Breast epithelium (tissue), 4 donors: ENCODE data around the gene ALPK3. TPM values are rescaled to one million over a fixed set of nuclear protein-coding genes. Genes with fewer than 3 reads are reported as not detected.

ENCODE experiments used
- DNase-seq, 2 donors: peaks; one replicate each; pipeline ENCODE4 v3.0.0-alpha.2; 2019; ENCODE audit warnings: low spot score in 2 of 2
- H3K27ac ChIP-seq, 2 donors: fragments of 200-600 bp; sonication (generic) in 1 of 2; one replicate each; pipeline ENCODE4 v1.5.1; 2016 to 2019; ENCODE audit warnings: mild to moderate bottlenecking in 1 of 2
- H3K27me3 ChIP-seq, 2 donors: fragments of 200-600 bp; sonication (generic) in 1 of 2; one replicate each; pipeline versions ENCODE4 v1.5.1 to v1.6.0; 2017 to 2019; ENCODE audit warnings: control low read depth in 1 of 2, mild to moderate bottlenecking in 1 of 2
- H3K36me3 ChIP-seq: fragments of 200-600 bp; one replicate; pipeline ENCODE4 v1.5.1; 2019
- H3K4me1 ChIP-seq, 2 donors: fragments of 200-600 bp; sonication (generic); one replicate each; pipeline ENCODE4 v1.5.1; 2016 to 2019; ENCODE audit warnings: control low read depth in 1 of 2
- H3K4me3 ChIP-seq, 3 donors: fragments of 200-600 bp; sonication (generic); 1 replicate in 2 of 3; 2 replicates in 1 of 3; pipeline ENCODE4 v1.5.1; 2016 to 2019; ENCODE audit warnings: mild to moderate bottlenecking in 3 of 3, moderate library complexity in 2 of 3
- H3K9me3 ChIP-seq, 2 donors: fragments of 200-600 bp; sonication (generic) in 1 of 2; one replicate each; pipeline ENCODE4 v1.5.1; 2016 to 2019; ENCODE audit warnings: control low read depth in 1 of 2
- POLR2A ChIP-seq: fragments of 450-650 bp; IDR thresholded peaks from one replicate; pipeline ENCODE4 v1.6.1; 2016; ENCODE audit warnings: antibody characterized with exemption, mild to moderate bottlenecking, moderate library complexity
- POLR2AphosphoS5 ChIP-seq, 3 donors: sonication (generic); formaldehyde crosslinking; IDR thresholded peaks; one replicate each; pipeline ENCODE4 v1.6.1; 2017; ENCODE audit warnings: antibody characterized with exemption in 3 of 3
- intact Hi-C: fragments of 100-400 bp; cut with DNase I; formaldehyde crosslinking; loops from one replicate; pipeline ENCODE4 v1.15.1; 2023; ENCODE audit warnings: low total_unique reads
- total RNA-seq, 3 donors: library from RNA; depleted of rRNA; stranded (reverse); fragments of >200 nt; gene quantifications; one replicate each; pipeline ENCODE4 v1.1.0, GENCODE V29; 2016
- TF ChIP-seq, protein P1 (sequence below), 3 donors: fragments of 450-650 bp; IDR thresholded peaks; one replicate each; pipeline ENCODE4 v1.5.1; 2016 to 2017; ENCODE audit warnings: antibody characterized with exemption in 3 of 3, mild to moderate bottlenecking in 3 of 3, moderate library complexity in 3 of 3

ALPK3 gene
- total RNA-seq, 3 donors from 2014 or later = 1.6 to 3.4 (median 2.6) TPM

DNA sequence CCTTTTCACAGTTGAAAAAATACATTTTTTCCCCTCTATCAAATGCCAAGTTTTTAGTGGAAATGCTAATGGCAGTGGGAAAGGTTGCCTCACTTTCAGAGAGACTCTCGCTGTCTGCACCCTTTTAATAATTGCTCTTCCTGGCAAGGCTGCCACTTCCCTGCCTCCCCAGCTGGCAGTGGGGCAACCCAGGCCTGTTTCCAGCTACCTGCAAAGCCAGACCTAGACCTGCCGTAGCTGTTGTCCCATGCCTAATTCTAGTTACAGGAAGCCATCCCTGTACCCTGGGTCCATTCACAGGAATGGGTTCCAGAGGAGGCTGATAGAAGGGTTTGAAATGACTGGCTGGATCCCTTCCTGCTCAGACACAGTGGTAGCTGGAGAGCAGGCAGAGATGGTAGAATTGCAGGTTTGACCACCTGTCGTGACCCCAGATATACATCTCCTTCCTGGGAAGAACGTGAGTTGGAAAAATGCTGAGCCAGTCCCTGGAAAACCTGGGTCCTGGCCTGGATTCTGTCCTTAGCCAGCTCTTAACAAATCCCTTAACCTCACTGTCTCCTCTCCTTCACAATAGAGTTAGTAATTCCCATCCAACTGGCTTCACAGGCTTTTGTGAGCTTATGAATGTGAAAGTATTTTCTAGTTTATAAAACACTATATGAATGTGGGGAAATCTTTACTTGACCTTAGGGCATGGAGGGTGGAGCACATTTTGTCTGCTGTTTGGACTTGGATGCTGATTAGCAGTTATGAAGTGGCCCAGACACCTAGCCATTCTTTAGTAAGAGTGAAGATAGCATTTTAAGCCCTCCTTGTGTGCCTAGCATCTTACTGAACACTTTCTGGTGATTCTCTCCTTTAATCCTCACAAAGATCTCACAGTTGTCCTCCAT, 12.9 kb upstream of the ALPK3 start:
- no peaks in the 10 kb centered on the region for H3K27me3 ChIP-seq
- peak overlapping the region; percentile 59 to 65 for H3K27ac ChIP-seq
- intact Hi-C loops = no loop called here
- no peak overlapping the region for H3K4me3 ChIP-seq
- H3K9me3 ChIP-seq = no peaks in the 10 kb centered on the region
- peak in 1 of 2 donors; percentile 28 for DNase-seq
- H3K4me1 ChIP-seq = no peaks in the 10 kb centered on the region
- H3K36me3 ChIP-seq = peaks cover under 1% of the 10 kb centered on the region
- TF ChIP-seq POLR2A (no peak), POLR2AphosphoS5 (IDR thresholded peaks at IDR 0.05) (no peak)
- TF ChIP-seq, protein P1, sequence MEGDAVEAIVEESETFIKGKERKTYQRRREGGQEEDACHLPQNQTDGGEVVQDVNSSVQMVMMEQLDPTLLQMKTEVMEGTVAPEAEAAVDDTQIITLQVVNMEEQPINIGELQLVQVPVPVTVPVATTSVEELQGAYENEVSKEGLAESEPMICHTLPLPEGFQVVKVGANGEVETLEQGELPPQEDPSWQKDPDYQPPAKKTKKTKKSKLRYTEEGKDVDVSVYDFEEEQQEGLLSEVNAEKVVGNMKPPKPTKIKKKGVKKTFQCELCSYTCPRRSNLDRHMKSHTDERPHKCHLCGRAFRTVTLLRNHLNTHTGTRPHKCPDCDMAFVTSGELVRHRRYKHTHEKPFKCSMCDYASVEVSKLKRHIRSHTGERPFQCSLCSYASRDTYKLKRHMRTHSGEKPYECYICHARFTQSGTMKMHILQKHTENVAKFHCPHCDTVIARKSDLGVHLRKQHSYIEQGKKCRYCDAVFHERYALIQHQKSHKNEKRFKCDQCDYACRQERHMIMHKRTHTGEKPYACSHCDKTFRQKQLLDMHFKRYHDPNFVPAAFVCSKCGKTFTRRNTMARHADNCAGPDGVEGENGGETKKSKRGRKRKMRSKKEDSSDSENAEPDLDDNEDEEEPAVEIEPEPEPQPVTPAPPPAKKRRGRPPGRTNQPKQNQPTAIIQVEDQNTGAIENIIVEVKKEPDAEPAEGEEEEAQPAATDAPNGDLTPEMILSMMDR (IDR thresholded peaks at IDR 0.05) = no peak

DNA sequence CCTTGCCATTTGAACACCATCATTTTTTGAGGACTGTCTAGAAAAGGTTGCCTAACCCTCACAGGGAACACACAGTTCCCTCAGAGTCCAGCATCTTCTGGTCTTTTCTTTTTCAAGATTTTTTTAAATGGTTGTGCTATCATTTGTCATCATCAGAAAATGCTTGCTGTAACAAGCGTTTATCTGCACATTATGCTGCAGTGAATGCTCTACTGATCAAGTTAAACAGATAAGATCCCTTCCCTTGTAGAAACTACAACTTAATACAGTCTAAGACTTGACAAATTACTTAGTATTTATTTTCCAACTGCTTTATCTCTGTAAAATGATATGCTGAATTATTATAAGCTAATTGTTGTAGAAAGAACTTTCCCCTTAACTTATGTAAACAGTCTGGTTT, 11.9 kb upstream of the ALPK3 start:
- no peak for DNase-seq
- TF ChIP-seq POLR2AphosphoS5 (IDR thresholded peaks at IDR 0.05) = no peak
- no peak for TF ChIP-seq POLR2A
- TF ChIP-seq, protein P1 (IDR thresholded peaks at IDR 0.05) = no peak
- H3K9me3 ChIP-seq = no peaks in the 10 kb centered on the region
- intact Hi-C loops = no loop called here
- H3K4me1 ChIP-seq = no peaks in the 10 kb centered on the region
- H3K27me3 ChIP-seq = no peaks in the 10 kb centered on the region
- no peaks in the 10 kb centered on the region for H3K36me3 ChIP-seq
- no peak overlapping the region for H3K4me3 ChIP-seq
- H3K27ac ChIP-seq = no peak overlapping the region

GRCh38 chr15:84807228-84807627, 9.9 kb upstream of the ALPK3 start:
- no peak for DNase-seq
- H3K9me3 ChIP-seq = no peaks in the 10 kb centered on the region
- H3K4me1 ChIP-seq = no peaks in the 10 kb centered on the region
- intact Hi-C loops = no loop called here
- no peaks in the 10 kb centered on the region for H3K36me3 ChIP-seq
- no peak overlapping the region for H3K4me3 ChIP-seq
- H3K27ac ChIP-seq = no peak overlapping the region
- no peak for TF ChIP-seq POLR2A
- TF ChIP-seq, protein P1 (IDR thresholded peaks at IDR 0.05) = no peak
- TF ChIP-seq POLR2AphosphoS5 (IDR thresholded peaks at IDR 0.05) = no peak
- no peaks in the 10 kb centered on the region for H3K27me3 ChIP-seq

GRCh38 chr15:84810073-84810840, 6.9 kb upstream of the ALPK3 start:
- DNase-seq = no peak
- Histone ChIP-seq H3K9me3 (no peaks in the 10 kb centered on the region), H3K27me3 (no peaks in the 10 kb centered on the region), H3K4me3 (no peak overlapping the region), H3K27ac (no peak overlapping the region), H3K4me1 (no peaks in the 10 kb centered on the region), H3K36me3 (no peaks in the 10 kb centered on the region)
- intact Hi-C loops = no loop called here
- TF ChIP-seq, protein P1 (IDR thresholded peaks at IDR 0.05) = no peak
- TF ChIP-seq POLR2AphosphoS5 (IDR thresholded peaks at IDR 0.05) (no peak), POLR2A (no peak)

DNA sequence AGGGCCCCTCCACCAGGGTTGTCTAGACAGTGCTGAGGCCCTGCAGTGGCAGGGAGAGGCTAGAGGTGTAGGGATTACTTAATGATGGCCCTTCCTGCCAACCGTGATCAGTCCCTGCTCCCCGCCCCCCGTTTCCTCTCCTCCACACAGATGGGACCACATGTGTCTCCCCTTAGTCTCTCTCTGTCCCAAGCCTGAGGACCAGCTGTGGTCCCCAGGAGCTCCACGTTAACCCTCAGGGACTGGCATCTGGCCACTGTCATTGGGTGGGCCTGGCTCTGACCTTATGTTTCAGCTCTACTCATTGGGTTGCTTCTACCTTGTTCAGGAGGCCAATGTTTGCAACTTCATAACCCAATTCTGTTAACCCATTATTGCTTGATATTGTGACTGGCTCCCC, 6.0 kb upstream of the ALPK3 start:
- Histone ChIP-seq H3K27me3 (no peaks in the 10 kb centered on the region), H3K4me1 (no peaks in the 10 kb centered on the region), H3K9me3 (no peaks in the 10 kb centered on the region), H3K27ac (no peak overlapping the region), H3K4me3 (no peak overlapping the region), H3K36me3 (no peaks in the 10 kb centered on the region)
- DNase-seq = no peak
- intact Hi-C loops = no loop called here
- TF ChIP-seq POLR2AphosphoS5 (IDR thresholded peaks at IDR 0.05) (no peak), POLR2A (no peak)
- TF ChIP-seq, protein P1 (IDR thresholded peaks at IDR 0.05) = no peak
